ENCODE data around the gene COPS9. TPM values are rescaled to one million over a fixed set of nuclear protein-coding genes. Genes with fewer than 3 reads are reported as not detected.
A peak's percentile ranks its signal among the peaks of the same experiment; 100 is the strongest.

COPS9 gene
- total RNA-seq, 4 donors from 2014 or later, result 179 to 254 (median 197) TPM

DNA sequence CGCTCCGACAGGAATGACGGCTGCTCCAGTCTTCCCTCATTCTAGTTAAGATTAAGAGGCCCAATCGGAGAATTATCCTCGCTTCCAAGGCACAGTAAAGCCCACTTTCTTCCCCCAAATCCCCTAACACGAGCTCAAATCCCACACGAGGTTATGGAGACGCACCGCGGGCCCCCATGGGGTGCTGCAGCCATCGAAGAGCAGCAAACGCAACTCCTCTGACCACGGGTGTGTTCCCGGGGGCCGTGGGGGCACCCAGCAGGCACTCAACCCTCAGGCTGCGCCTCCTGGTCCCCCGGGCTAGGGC, 446 bp downstream of the COPS9 start:
- Histone ChIP-seq H3K9me3 (no peaks in the 10 kb centered on the region), H3K36me3 (peaks cover 30 to 34% (median 31%) of the 10 kb centered on the region in 4 donors), H3K27me3 (no peaks in the 10 kb centered on the region), H3K4me1 (peaks cover 16 to 28% (median 23%) of the 10 kb centered on the region in 4 donors), H3K4me3 (peak overlapping the region; percentile 82 to 97 (median 93)), H3K27ac (replicated peaks in 1 of 4) (peak overlapping the region; percentile 74 to 83 (median 80))
- 2% methylated on average over 11 of the region's 17 CpGs for WGBS
- TF ChIP-seq POLR2A (IDR thresholded peaks at IDR 0.05; ENCODE audit: low read depth) (no peak), POLR2AphosphoS5 (IDR thresholded peaks at IDR 0.05) (no peak), EP300 (IDR thresholded peaks at IDR 0.05) (no peak)
- TF ChIP-seq, protein P1, sequence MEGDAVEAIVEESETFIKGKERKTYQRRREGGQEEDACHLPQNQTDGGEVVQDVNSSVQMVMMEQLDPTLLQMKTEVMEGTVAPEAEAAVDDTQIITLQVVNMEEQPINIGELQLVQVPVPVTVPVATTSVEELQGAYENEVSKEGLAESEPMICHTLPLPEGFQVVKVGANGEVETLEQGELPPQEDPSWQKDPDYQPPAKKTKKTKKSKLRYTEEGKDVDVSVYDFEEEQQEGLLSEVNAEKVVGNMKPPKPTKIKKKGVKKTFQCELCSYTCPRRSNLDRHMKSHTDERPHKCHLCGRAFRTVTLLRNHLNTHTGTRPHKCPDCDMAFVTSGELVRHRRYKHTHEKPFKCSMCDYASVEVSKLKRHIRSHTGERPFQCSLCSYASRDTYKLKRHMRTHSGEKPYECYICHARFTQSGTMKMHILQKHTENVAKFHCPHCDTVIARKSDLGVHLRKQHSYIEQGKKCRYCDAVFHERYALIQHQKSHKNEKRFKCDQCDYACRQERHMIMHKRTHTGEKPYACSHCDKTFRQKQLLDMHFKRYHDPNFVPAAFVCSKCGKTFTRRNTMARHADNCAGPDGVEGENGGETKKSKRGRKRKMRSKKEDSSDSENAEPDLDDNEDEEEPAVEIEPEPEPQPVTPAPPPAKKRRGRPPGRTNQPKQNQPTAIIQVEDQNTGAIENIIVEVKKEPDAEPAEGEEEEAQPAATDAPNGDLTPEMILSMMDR (IDR thresholded peaks at IDR 0.05), result no peak
- intact Hi-C loops (cut with DNase I), result no loop called here
- no peak for DNase-seq (ENCODE audit: extremely low spot score)

DNA sequence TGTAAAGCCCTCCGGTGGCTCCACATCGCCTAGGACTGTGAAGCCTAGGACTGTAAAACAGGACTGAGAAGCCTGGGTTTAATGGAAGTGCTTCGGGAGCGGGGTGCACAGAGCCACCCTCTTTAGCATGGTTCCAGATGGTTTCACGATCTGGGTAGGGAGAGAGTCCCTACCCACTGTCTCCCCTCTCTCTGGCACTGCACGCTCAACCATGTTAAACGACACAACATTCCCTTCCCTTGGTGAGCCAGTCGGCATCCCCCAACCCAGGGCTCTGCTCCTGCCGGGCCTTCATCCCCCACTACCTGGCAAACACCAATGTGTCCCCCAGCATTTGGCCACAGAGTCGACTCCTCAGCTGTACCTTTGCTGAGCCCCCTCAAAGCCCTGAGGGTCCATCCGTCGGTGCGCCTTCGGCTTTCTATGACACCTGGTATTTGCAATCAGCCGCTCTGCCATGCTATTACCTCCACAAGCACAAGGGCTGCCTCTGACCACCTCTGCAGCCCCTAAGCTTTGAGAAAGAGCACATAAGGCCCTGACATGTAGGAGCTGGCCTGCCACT, 1.1 kb downstream of the COPS9 start:
- Histone ChIP-seq H3K4me3 (peak overlapping the region; percentile 82 to 97 (median 93)), H3K9me3 (no peaks in the 10 kb centered on the region), H3K27ac (replicated peaks in 1 of 4) (peak overlapping the region in 3 of 4 donors; percentile 78 to 83 (median 81)), H3K36me3 (peaks cover 36 to 40% (median 37%) of the 10 kb centered on the region in 4 donors), H3K4me1 (peaks cover 16 to 28% (median 23%) of the 10 kb centered on the region in 4 donors), H3K27me3 (no peaks in the 10 kb centered on the region)
- no peak for DNase-seq (ENCODE audit: extremely low spot score)
- intact Hi-C loops (cut with DNase I), result no loop called here
- WGBS, result 83% methylated on average over 15 of the region's 15 CpGs
- TF ChIP-seq, protein P1 (IDR thresholded peaks at IDR 0.05), result no peak
- TF ChIP-seq EP300 (IDR thresholded peaks at IDR 0.05) (no peak), POLR2A (IDR thresholded peaks at IDR 0.05; ENCODE audit: low read depth) (no peak)

DNA sequence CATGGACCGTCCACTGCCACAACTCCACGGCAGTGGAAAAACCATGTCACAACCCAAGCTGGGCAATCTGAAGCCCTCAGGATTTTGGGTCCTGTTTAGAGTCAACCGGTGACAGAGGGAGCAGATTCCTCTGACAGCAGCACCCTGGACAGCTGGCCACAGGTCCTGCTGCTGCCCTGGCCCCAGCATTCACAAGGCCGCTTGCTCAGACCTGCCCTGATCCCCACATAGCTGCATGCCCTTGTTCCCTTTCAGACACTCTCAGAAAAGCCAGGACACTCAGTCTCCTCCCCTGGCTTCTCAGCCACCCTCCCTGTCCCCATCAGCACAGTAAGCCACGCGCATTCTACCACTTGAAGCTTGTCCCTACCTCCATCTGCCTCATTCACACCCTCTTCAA, 1.6 kb downstream of the COPS9 start:
- intact Hi-C loops (cut with DNase I), result no loop called here
- H3K27me3 ChIP-seq, result no peaks in the 10 kb centered on the region
- peaks cover 42 to 46% (median 43%) of the 10 kb centered on the region in 4 donors for H3K36me3 ChIP-seq
- no peak for DNase-seq (ENCODE audit: extremely low spot score)
- WGBS, result 92% methylated on average over 4 of the region's 6 CpGs
- TF ChIP-seq, protein P1 (IDR thresholded peaks at IDR 0.05), result no peak
- no peak for TF ChIP-seq POLR2AphosphoS5 (IDR thresholded peaks at IDR 0.05)
- no peak for TF ChIP-seq POLR2A (IDR thresholded peaks at IDR 0.05; ENCODE audit: low read depth)
- TF ChIP-seq EP300 (IDR thresholded peaks at IDR 0.05), result no peak
- H3K4me1 ChIP-seq, result peaks cover 16 to 28% (median 23%) of the 10 kb centered on the region in 4 donors
- no peak overlapping the region for H3K27ac ChIP-seq (replicated peaks in 1 of 4)
- H3K9me3 ChIP-seq, result no peaks in the 10 kb centered on the region
- no peak overlapping the region for H3K4me3 ChIP-seq

DNA sequence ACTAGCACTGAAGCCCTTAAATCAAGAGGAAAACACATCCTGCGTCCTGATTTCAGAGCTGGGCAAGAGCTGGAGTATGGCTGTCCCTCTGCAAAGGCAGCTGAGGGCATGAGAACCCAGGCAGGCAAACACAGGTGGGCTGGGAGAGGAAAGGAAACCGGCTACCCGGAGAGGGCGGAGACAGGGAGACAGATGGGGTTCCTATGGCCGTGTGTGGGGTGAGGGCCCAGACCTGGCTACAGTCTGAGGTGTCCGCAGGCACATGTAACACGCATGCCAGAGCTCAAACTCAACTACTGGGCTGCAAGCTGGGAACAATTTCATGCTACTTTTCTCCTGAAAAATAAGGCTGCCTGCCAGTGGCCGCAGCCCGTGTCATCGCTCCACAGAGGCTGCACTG, 2.7 kb downstream of the COPS9 start:
- no peak for TF ChIP-seq POLR2AphosphoS5 (IDR thresholded peaks at IDR 0.05)
- TF ChIP-seq EP300 (IDR thresholded peaks at IDR 0.05), result no peak
- TF ChIP-seq POLR2A (IDR thresholded peaks at IDR 0.05; ENCODE audit: low read depth), result no peak
- TF ChIP-seq, protein P1 (IDR thresholded peaks at IDR 0.05), result no peak
- H3K36me3 ChIP-seq, result peaks cover 52 to 56% (median 54%) of the 10 kb centered on the region in 4 donors
- WGBS, result 81% methylated on average over 10 of the region's 10 CpGs
- peaks cover 16 to 28% (median 23%) of the 10 kb centered on the region in 4 donors for H3K4me1 ChIP-seq
- H3K27ac ChIP-seq (replicated peaks in 1 of 4), result no peak overlapping the region
- H3K9me3 ChIP-seq, result no peaks in the 10 kb centered on the region
- H3K27me3 ChIP-seq, result no peaks in the 10 kb centered on the region
- no peak overlapping the region for H3K4me3 ChIP-seq
- no peak for DNase-seq (ENCODE audit: extremely low spot score)
- intact Hi-C loops (cut with DNase I), result no loop called here

DNA sequence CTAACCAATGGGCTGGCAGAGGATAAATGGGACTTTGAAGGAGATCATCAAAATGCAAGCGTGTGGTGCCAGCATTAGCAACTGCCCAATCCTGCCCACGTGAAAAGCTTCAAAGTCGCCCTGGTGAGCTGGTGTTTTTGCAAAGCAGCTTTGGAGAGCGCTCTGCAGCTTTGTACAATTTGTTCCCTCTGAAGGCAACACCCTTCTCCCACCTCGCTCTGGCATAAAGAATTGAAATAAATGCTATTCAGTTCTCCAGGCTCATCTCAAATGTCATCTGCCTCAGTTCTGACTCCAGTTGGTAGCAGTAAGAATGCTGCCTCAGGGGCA, 3.5 kb downstream of the COPS9 start:
- Histone ChIP-seq H3K27me3 (no peaks in the 10 kb centered on the region), H3K9me3 (no peaks in the 10 kb centered on the region), H3K4me3 (no peak overlapping the region), H3K4me1 (peaks cover 16 to 28% (median 23%) of the 10 kb centered on the region in 4 donors), H3K27ac (replicated peaks in 1 of 4) (no peak overlapping the region), H3K36me3 (peaks cover 59 to 64% (median 62%) of the 10 kb centered on the region in 4 donors)
- no peak for DNase-seq (ENCODE audit: extremely low spot score)
- intact Hi-C loops (cut with DNase I), result no loop called here
- WGBS, result 92% methylated on average over 5 of the region's 5 CpGs
- TF ChIP-seq POLR2AphosphoS5 (IDR thresholded peaks at IDR 0.05) (no peak), EP300 (IDR thresholded peaks at IDR 0.05) (no peak), POLR2A (IDR thresholded peaks at IDR 0.05; ENCODE audit: low read depth) (no peak)
- TF ChIP-seq, protein P1 (IDR thresholded peaks at IDR 0.05), result no peak

All from esophagus muscularis mucosa (tissue), 4 donors.